HEK293T (cell line): Measurements from ENCODE around the gene FOXA3.

Experiments used
- CTCF ChIA-PET: fragments of 350-600 bp; formaldehyde crosslinking; extraction: SDS; loops from one replicate; lab custom pipeline; 2021; ENCODE audit warnings: antibody characterized with exemption, inconsistent platforms; lab: Yijun Ruan, JAX
- POLR2A ChIA-PET: fragments of 350-600 bp; formaldehyde crosslinking; extraction: SDS; loops from one replicate; lab custom pipeline; 2020; ENCODE audit warnings: antibody characterized with exemption, inconsistent platforms; lab: Yijun Ruan, JAX
- DNase-seq: peaks from one replicate; pipeline ENCODE4 v3.0.0; 2012; ENCODE audit warnings: mixed read lengths; ENCODE audit errors: extremely low spot score
- ARNT ChIP-seq: fragments of 450-650 bp; IDR thresholded peaks from 2 replicates; pipeline ENCODE4 v1.6.1; 2017; ENCODE audit warnings: mild to moderate bottlenecking
- BHLHE40 ChIP-seq: fragments of 450-650 bp; IDR thresholded peaks from 2 replicates; pipeline ENCODE4 v1.6.1; 2016; ENCODE audit warnings: mild to moderate bottlenecking, moderate library complexity, borderline replicate concordance
- CTBP1 ChIP-seq: fragments of 450-650 bp; IDR thresholded peaks from 2 replicates; pipeline ENCODE4 v1.6.1; 2016; ENCODE audit warnings: borderline replicate concordance
- ELF4 ChIP-seq: fragments of 450-650 bp; IDR thresholded peaks from 2 replicates; pipeline ENCODE4 v1.6.1; 2017; ENCODE audit warnings: antibody characterized with exemption
- FOXA1 ChIP-seq: fragments of 450-650 bp; IDR thresholded peaks from 2 replicates; pipeline ENCODE4 v1.6.1; 2016; ENCODE audit warnings: mild to moderate bottlenecking
- FOXK2 ChIP-seq: fragments of 450-650 bp; IDR thresholded peaks from 2 replicates; pipeline ENCODE4 v1.6.1; 2016; ENCODE audit warnings: mild to moderate bottlenecking
- FOXM1 ChIP-seq: fragments of 450-650 bp; IDR thresholded peaks from 2 replicates; pipeline ENCODE4 v1.6.1; 2017; ENCODE audit warnings: mild to moderate bottlenecking, borderline replicate concordance
- HDGF ChIP-seq: fragments of 450-650 bp; IDR thresholded peaks from 2 replicates; pipeline ENCODE4 v1.6.1; 2017; ENCODE audit warnings: antibody characterized with exemption, borderline replicate concordance
- L3MBTL2 ChIP-seq: fragments of 450-650 bp; conservative IDR thresholded peaks from 2 replicates; pipeline ENCODE4 v1.6.1; 2016; ENCODE audit warnings: mild to moderate bottlenecking
- LEF1 ChIP-seq: fragments of 450-650 bp; IDR thresholded peaks from 2 replicates; pipeline ENCODE4 v1.6.1; 2017; ENCODE audit warnings: mild to moderate bottlenecking, borderline replicate concordance
- NFRKB ChIP-seq: fragments of 450-650 bp; IDR thresholded peaks from 2 replicates; pipeline ENCODE4 v1.6.1; 2016; ENCODE audit warnings: mild to moderate bottlenecking, moderate library complexity
- SP1 ChIP-seq: fragments of 450-650 bp; IDR thresholded peaks from 2 replicates; pipeline ENCODE4 v1.6.1; 2017
- SUZ12 ChIP-seq: fragments of 450-650 bp; IDR thresholded peaks from 2 replicates; pipeline ENCODE4 v1.6.1; 2016; ENCODE audit warnings: mild to moderate bottlenecking
- TARDBP ChIP-seq: fragments of 450-650 bp; IDR thresholded peaks from 2 replicates; pipeline ENCODE4 v1.6.1; 2016
- ZNF384 ChIP-seq: fragments of 450-650 bp; IDR thresholded peaks from 2 replicates; pipeline ENCODE4 v1.6.1; 2016
- TF ChIP-seq, protein P1 (sequence below): fragments of 450-650 bp; IDR thresholded peaks from 2 replicates; pipeline ENCODE4 v1.6.1; 2016

Gene FOXA3

DNA sequence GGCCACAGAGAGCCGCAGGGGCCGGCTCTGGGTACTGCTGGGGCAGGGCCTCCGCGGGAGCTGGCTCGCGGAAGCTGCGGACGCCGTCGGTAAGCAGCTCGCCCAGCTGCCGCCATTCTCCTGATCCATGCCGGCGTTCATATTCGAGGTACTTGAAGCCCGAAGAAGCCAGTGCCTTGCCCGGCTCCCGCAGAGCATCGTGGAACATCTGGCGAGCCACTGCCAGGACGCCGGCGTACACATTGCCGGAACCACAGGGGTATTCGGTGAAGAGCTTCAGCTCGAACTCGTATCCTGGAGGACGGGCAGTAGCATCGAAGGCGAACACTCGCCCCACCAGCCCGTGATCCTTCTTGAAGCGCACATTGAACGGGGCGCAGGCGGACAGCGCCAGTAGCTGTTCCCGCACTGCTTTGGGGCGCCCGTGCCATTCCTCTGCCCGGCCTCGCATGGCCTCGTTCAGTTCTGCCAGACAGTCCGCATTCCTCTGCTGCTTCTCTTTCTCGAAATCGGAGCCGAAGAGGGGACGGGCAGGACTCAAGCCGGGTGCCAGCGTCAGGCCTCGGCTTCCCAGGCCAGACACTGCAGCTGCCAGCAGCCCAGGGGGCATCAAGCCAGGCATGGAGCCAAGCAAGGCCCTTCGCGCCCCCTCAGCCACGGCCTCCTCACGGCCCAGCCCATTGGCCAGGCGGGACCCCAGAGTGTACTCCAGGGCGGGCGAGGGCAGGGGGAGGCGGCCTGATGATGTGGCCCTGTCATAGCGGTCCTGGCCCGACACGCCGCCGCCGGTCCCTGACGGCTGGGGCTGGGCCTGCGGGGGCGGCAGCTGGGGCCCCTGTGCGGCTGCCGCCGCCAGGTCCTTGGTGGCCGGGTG, 20.8 kb downstream of the FOXA3 start:
- POLR2A ChIA-PET: interaction anchor here (1.1 to 3.0 kb wide), 5 partner anchors 15 to 110 kb away, joined by 3 to 34 read pairs (median 13); partner anchors contain the start of genes CCDC61, FOXA3, MYPOP and SYMPK
- TF ChIP-seq ARNT (no peak), L3MBTL2 (no peak; the same call in 1 of the 2 replicates), CTBP1 (no peak), NFRKB (no peak), FOXK2 (no peak)
- peak; percentile 24 for DNase-seq
- CTCF ChIA-PET: interaction anchor here (1.1 kb wide), 1 partner anchor 21 kb away, joined by 3 read pairs; the partner anchor contains the start of gene FOXA3

DNA sequence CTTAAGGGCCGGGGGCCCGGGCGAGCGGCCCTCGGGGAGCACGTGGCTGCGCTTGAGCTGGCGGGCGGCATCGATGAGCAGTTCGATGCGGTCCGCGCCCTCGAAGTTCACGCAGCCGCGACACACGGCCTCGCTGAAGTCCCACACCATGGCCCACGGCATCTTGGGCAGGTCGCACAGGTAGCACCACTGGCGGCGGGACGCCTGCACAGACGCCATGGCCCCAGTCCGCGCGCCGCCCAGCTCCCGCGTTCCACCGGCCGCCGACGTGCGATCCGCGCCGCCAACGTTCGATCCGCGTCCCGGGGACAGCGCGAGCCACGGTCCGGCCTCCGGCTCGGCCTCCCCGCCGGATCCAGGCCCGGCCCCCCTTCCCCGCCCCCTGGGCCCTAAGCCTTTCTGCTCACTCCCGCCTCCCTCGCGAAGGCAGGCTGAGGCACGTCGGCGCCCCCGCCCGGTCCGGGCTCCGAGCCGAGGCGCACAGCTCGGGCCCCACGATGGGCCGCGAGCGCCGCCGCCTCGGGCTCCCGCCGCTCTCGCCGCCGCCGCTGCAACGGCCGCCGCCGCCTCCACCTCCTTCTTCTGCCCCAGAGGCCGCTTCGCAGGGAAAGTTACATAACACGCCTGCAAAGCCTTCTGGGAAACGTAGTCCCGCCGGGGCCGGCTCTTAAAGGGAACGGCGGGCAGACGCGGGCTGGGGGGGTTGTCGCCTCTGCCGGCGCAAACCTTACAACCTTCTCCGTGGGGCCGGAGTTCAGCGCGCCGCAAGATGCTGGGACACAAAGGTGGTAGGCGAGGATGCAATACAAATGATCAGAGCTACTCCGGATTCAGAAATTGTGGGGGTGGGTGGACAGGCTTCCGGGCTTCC, 21.7 kb downstream of the FOXA3 start, which contains the start of gene IRF2BP1:
TSS of gene IRF2BP1 (minus strand) at position 586 of the 871 bp plus-strand sequence. CDS start at position 219, 367 bp downstream.
- DNase-seq: peak; percentile 83
- POLR2A ChIA-PET: interaction anchor here (0.6 to 3.0 kb wide), 8 partner anchors 16 to 116 kb away, joined by 3 to 34 read pairs (median 4); partner anchors contain the start of genes CCDC61, FOXA3, MYPOP and SIX5
- CTCF ChIA-PET: interaction anchor here (1.1 kb wide), 1 partner anchor 22 kb away, joined by 3 read pairs; the partner anchor contains the start of gene FOXA3
- no peak for TF ChIP-seq ARNT
- TF ChIP-seq FOXM1: 0 out of 2 replicates have a peak, but pooled peaks have one; percentile 58
- no peak for TF ChIP-seq HDGF
- 0 out of 2 replicates have a peak, but pooled peaks have one; percentile 9 for TF ChIP-seq ELF4
- peak; percentile 40; the same call in 1 of the 2 replicates for TF ChIP-seq L3MBTL2

DNA sequence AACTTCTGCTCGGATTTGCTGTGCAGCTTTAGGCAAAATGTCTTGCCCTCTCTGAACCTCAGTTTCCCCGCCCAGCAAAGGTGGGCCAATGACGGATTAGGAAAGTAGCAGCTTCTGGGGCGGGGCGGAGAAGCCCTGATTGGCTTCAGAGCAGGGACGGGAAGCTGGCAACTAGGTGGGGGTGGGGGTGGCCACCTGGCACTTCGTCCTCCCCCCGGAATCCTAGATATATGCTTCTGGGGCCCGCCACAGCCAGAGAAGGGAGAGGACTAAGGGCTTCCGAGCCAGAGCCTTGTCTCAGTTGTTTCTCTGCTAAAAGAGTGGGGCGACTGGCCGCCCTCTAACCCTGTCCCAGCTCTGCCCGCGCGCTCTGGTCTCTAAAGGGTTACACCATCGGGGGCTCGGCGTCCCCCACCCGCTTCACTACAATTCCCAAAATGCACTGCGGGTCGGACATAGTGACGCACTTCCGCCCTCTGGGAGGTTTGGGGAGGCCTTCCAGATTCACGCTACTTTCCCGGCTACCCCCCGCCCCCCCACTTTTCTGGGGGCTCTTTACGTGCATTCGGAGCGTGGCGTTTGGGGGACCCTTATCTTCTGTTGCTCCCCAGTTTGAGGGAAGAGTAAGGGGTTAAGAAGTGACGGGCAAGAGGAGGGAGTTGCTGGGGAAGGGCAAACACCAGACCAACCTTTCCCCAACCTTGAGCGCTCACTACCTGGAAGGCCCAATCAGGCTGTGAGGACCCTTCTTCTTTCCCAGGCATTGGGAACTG, 22.5 kb downstream of the FOXA3 start:
- POLR2A ChIA-PET: interaction anchor here (0.6 to 3.0 kb wide), 7 partner anchors 16 to 117 kb away, joined by 3 to 34 read pairs (median 5); partner anchors contain the start of genes CCDC61, FOXA3, MYPOP and SIX5
- DNase-seq: peak; percentile 87
- CTCF ChIA-PET: no interaction called here
- TF ChIP-seq TARDBP (no peak), FOXM1 (peak; percentile 92)

DNA sequence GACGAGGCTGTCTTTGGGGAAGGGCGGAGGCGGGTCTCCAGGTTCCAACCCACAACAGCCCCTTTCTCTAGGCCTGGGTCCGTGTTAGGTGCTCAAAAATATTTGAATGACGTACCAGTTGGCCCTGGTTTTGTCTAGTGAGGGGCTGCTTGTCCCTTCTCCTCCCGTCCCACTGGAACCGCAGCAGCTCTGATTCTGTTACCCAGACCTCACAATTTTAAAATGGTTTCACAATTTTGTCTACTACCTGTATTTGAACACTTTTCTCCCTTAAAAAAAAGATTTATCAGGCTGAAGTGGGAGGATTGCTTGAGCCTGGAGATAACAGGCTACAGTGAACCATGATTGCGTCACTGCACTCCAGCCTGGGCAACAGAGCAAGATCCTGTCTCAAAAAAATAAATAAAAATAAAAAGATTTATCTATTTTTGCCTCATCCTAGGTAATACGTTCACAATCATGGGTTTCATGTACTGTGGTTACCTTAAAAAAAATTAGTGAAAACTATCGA, 23.1 kb downstream of the FOXA3 start:
- DNase-seq: no peak
- CTCF ChIA-PET: interaction anchor here (1.4 kb wide), 1 partner anchor 16 kb away, joined by 3 read pairs; no protein-coding TSS in a partner anchor
- POLR2A ChIA-PET: interaction anchor here (1.4 to 3.0 kb wide), 2 partner anchors 15 to 118 kb away, joined by 5 to 34 read pairs; partner anchors contain the start of genes MYPOP and SIX5
- TF ChIP-seq FOXM1 (no peak), CTBP1 (no peak), ZNF384 (no peak), LEF1 (no peak), TARDBP (no peak)

DNA sequence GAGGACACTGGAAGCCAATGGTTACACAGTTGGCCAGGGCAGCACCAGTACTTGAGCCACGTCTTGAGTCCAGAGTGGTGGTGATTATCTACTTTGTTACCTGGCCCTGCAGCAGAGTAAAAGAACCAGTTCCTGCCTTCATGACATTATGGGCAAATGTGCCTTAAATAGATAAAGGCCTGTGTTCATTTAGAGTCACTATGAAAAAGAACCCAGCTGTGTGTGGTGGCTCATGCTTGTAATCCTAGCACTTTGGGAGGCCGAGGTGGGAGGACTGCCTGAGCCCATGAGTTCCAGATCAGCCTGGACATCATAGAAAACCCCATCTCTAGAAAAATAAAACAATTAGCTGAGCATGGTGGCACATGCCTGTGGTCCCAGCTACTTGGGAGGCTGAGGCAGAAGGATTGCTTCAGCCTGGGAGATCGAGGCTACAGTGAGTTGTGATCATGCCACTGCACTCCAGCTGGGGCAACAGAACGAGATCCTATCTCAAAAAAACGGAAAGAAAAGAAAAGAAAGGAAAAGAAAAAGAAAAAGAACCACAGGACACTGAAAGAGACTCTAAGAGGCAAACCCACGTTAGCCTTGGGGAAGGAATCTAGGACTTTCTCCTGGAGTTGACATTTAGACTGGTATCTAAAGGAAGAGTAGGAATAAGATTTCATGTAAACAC, 25.2 kb downstream of the FOXA3 start:
- DNase-seq: no peak
- ChIA-PET CTCF (no interaction called here), POLR2A (interaction anchor here (3.1 kb wide), 1 partner anchor 13 kb away, joined by 19 read pairs; the partner anchor contains the start of gene MYPOP)
- TF ChIP-seq ARNT (no peak), FOXM1 (no peak), ELF4 (no peak), FOXK2 (no peak), L3MBTL2 (no peak), SP1 (no peak), CTBP1 (no peak), BHLHE40 (no peak), NFRKB (no peak), FOXA1 (no peak), ZNF384 (no peak), LEF1 (no peak), TARDBP (no peak), SUZ12 (no peak), HDGF (no peak)
- TF ChIP-seq, protein P1, sequence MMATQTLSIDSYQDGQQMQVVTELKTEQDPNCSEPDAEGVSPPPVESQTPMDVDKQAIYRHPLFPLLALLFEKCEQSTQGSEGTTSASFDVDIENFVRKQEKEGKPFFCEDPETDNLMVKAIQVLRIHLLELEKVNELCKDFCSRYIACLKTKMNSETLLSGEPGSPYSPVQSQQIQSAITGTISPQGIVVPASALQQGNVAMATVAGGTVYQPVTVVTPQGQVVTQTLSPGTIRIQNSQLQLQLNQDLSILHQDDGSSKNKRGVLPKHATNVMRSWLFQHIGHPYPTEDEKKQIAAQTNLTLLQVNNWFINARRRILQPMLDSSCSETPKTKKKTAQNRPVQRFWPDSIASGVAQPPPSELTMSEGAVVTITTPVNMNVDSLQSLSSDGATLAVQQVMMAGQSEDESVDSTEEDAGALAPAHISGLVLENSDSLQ: no peak

DNA sequence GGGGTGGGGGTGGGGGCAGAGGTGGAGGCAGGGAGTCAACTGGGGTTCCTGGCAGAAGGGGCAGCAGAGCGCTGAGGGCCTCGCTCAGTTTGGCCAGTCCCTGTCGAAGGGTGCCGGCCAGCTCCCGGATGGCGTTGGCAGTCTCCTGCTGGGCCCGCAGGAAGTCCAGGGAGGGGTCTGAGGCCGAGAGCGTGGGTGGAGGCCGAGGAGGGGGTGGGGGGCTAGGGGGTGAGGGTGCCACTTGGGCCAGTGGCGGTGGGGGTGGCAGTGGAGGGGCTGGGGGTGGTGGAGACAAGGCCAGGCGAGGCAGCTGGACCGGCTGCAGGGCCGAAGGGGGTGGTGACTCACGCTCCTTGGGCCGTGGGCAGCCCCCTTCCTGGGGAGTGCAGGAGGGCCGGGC, 26.8 kb downstream of the FOXA3 start:
- POLR2A ChIA-PET: interaction anchor here (3.1 kb wide), 1 partner anchor 12 kb away, joined by 19 read pairs; the partner anchor contains the start of gene MYPOP
- CTCF ChIA-PET: no interaction called here
- DNase-seq: no peak
- TF ChIP-seq FOXK2 (no peak), ARNT (no peak), FOXA1 (no peak), ZNF384 (no peak), CTBP1 (no peak), TARDBP (no peak)
